Uterus (tissue), 4 donors: Measurements from ENCODE around the gene SLC9A6. TPM values are rescaled to one million over a fixed set of nuclear protein-coding genes. Genes with fewer than 3 reads are reported as not detected.

Experiments
- DNase-seq, 2 donors: peaks; one replicate each; pipeline ENCODE4 v3.0.0-alpha.2; 2019 to 2020
- H3K27ac ChIP-seq, 2 donors: fragments of 200-600 bp; sonication (generic); 1 replicate in 1 of 2; 2 replicates in 1 of 2; pipeline ENCODE4 v1.5.1; 2016 to 2018
- H3K27me3 ChIP-seq, 2 donors: fragments of 200-600 bp; sonication (generic); one replicate each; pipeline ENCODE4 v1.5.1; 2018 to 2019; ENCODE audit warnings: control low read depth in 1 of 2
- H3K36me3 ChIP-seq, 2 donors: fragments of 200-600 bp; sonication (generic); one replicate each; pipeline ENCODE4 v1.5.1; 2019; ENCODE audit warnings: control low read depth in 1 of 2
- H3K4me1 ChIP-seq, 2 donors: fragments of 200-600 bp; sonication (generic); one replicate each; pipeline ENCODE4 v1.5.1; 2018 to 2019; ENCODE audit warnings: control low read depth in 1 of 2
- H3K4me3 ChIP-seq, 2 donors: fragments of 200-600 bp; sonication (generic); 1 replicate in 1 of 2; 2 replicates in 1 of 2; pipeline ENCODE4 v1.5.1; 2018 to 2019; ENCODE audit warnings: mild to moderate bottlenecking in 1 of 2
- H3K9me3 ChIP-seq, 2 donors: fragments of 200-600 bp; sonication (generic); one replicate each; pipeline ENCODE4 v1.5.1; 2019; ENCODE audit warnings: control low read depth in 1 of 2
- CTCF ChIP-seq, 4 experiments: fragments of 200-600 bp in 2 of 4; fragments of 450-650 bp in 2 of 4; sonication (generic) in 2 of 4; IDR thresholded peaks; one replicate each; pipeline ENCODE4 v1.5.1; 2016 to 2019; ENCODE audit warnings: antibody characterized with exemption in 4 of 4, mild to moderate bottlenecking in 2 of 4, moderate library complexity in 1 of 4
- POLR2A ChIP-seq, 2 donors: fragments of 450-650 bp; IDR thresholded peaks; one replicate each; pipeline ENCODE4 v1.6.1; 2016; ENCODE audit warnings: antibody characterized with exemption in 2 of 2, mild to moderate bottlenecking in 1 of 2, moderate library complexity in 1 of 2
- intact Hi-C: fragments of 100-400 bp; cut with DNase I; formaldehyde crosslinking; loops from one replicate; pipeline ENCODE4 v1.15.1; 2023; ENCODE audit warnings: low total_unique reads
- total RNA-seq, 4 donors: library from RNA; depleted of rRNA in 3 of 4; stranded (reverse); fragments of >200 nt in 3 of 4; gene quantifications; one replicate each; pipeline versions ENCODE4 v1.1.0 to v1.2.4, GENCODE V29; 2014 to 2023
- donor health status: DM: yes; HTN: yes; CAD: no.

The SLC9A6 gene
- total RNA-seq, 4 donors from 2014 or later = 7.9 to 33.5 (median 13.7) TPM

GRCh38 chrX:135988245-135988644 is 3.0 kb downstream of the SLC9A6 start:
- Histone ChIP-seq H3K27ac (no peak overlapping the region), H3K4me1 (no peaks in the 10 kb centered on the region), H3K4me3 (no peak overlapping the region)

GRCh38 chrX:136015016-136015415 is 29.8 kb downstream of the SLC9A6 start:
- Histone ChIP-seq H3K36me3 (no peaks in the 10 kb centered on the region), H3K27ac (no peak overlapping the region), H3K27me3 (no peaks in the 10 kb centered on the region), H3K9me3 (no peaks in the 10 kb centered on the region), H3K4me1 (no peaks in the 10 kb centered on the region), H3K4me3 (no peak overlapping the region)
- intact Hi-C loops = no loop called here
- TF ChIP-seq POLR2A (IDR thresholded peaks at IDR 0.05) = no peak
- no peak for DNase-seq

More at GRCh38 chrX:135988245-135988644, 3.0 kb downstream of the SLC9A6 start:
- Histone ChIP-seq H3K9me3 (no peaks in the 10 kb centered on the region), H3K36me3 (no peaks in the 10 kb centered on the region), H3K27me3 (no peaks in the 10 kb centered on the region)
- intact Hi-C loops = no loop called here
- DNase-seq = no peak
- TF ChIP-seq POLR2A (IDR thresholded peaks at IDR 0.05) (no peak), CTCF (IDR thresholded peaks at IDR 0.05) (no peak)

- H3K27ac ChIP-seq = no peak overlapping the region
- no peak for DNase-seq
- intact Hi-C loops = no loop called here
Measured at GRCh38 chrX:136016881-136017280, 31.6 kb downstream of the SLC9A6 start.

GRCh38 chrX:136019226-136019625 is 34.0 kb downstream of the SLC9A6 start:
- H3K4me3 ChIP-seq = no peak overlapping the region
- intact Hi-C loops = no loop called here
- H3K27ac ChIP-seq = no peak overlapping the region
- TF ChIP-seq POLR2A (IDR thresholded peaks at IDR 0.05) = no peak
- no peak for TF ChIP-seq CTCF (IDR thresholded peaks at IDR 0.05)
- H3K36me3 ChIP-seq = no peaks in the 10 kb centered on the region
- H3K27me3 ChIP-seq = no peaks in the 10 kb centered on the region
- H3K9me3 ChIP-seq = no peaks in the 10 kb centered on the region
- no peak for DNase-seq
- H3K4me1 ChIP-seq = no peaks in the 10 kb centered on the region

More at GRCh38 chrX:136016881-136017280, 31.6 kb downstream of the SLC9A6 start:
- Histone ChIP-seq H3K9me3 (no peaks in the 10 kb centered on the region), H3K36me3 (no peaks in the 10 kb centered on the region), H3K27me3 (no peaks in the 10 kb centered on the region), H3K4me1 (no peaks in the 10 kb centered on the region), H3K4me3 (no peak overlapping the region)
- TF ChIP-seq CTCF (IDR thresholded peaks at IDR 0.05) (no peak), POLR2A (IDR thresholded peaks at IDR 0.05) (no peak)

- Histone ChIP-seq H3K9me3 (no peaks in the 10 kb centered on the region), H3K4me1 (no peaks in the 10 kb centered on the region), H3K27ac (no peak overlapping the region), H3K36me3 (no peaks in the 10 kb centered on the region), H3K4me3 (no peak overlapping the region), H3K27me3 (no peaks in the 10 kb centered on the region)
- TF ChIP-seq CTCF (IDR thresholded peaks at IDR 0.05) = no peak
- no peak for TF ChIP-seq POLR2A (IDR thresholded peaks at IDR 0.05)
- intact Hi-C loops = loop anchor here (10.0 kb wide), 1 partner anchor 194 kb away; no protein-coding TSS in a partner anchor
- DNase-seq = no peak
Measured at GRCh38 chrX:136021160-136021559, 35.9 kb downstream of the SLC9A6 start.

GRCh38 chrX:136021903-136022302 is 36.7 kb downstream of the SLC9A6 start:
- intact Hi-C loops = loop anchor here (10.0 kb wide), 1 partner anchor 193 kb away; no protein-coding TSS in a partner anchor
- no peak for DNase-seq
- H3K9me3 ChIP-seq = no peaks in the 10 kb centered on the region
- H3K27ac ChIP-seq = no peak overlapping the region
- H3K4me1 ChIP-seq = no peaks in the 10 kb centered on the region
- H3K4me3 ChIP-seq = no peak overlapping the region
- TF ChIP-seq POLR2A (IDR thresholded peaks at IDR 0.05) (no peak), CTCF (IDR thresholded peaks at IDR 0.05) (no peak)
- no peaks in the 10 kb centered on the region for H3K36me3 ChIP-seq
- H3K27me3 ChIP-seq = no peaks in the 10 kb centered on the region
